ENCODE results near the gene MANSC1.

MANSC1 gene

DNA sequence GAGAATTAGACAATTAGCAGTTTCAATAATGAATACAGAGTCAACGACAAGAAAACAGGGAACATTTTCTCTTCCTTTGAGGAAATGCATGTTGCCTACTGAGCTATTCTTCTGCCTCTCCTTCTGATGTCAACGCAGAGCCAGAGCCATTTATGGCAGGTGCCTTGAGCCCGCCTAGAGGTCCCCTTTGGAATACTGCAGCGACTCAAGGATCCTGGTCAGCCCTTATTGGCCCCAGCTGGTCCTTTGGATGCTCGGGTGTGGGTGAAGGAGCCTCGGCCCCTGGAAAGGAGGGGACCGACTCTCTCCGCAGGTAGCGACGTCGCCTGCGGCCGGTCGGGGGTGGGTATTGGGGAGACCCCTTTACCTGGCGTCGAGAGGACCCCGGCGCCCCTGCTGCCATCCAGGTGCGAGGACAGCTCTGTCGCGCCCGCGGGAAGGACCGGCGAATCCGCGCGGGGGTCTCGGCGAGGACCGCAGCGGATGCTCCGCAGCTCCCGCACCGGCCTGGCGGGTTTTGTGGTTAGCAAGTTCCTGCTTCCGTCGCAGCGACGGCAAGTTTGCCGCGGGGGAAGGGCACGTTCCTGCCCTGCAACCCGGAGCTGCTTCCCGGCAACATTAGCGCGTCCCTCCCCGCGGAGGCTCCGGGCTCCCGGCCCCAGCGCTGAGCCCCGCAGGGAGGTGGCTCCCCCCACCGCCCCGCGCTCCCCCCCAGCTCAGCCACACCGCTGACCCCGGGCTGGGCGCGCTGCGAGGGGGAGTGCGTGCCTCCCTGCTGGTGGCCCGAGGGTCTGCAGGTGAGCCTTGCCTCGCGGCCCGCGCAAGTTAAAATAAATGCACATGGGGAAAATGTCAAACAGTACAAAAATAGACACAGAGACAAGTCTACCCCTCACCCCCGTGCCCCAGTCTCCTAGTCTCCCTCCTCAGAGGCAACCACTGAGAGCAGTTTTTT, at the start of gene MANSC1:
MANSC1 (minus strand) TSS at position 532 of the 955 bp plus-strand sequence. CDS start 6,928 bp downstream, outside the sequence.
- peak; percentile 66 for DNase-seq

- DNase-seq: no peak
Measured at GRCh38 chr12:12399161-12399560, 49.1 kb upstream of the MANSC1 start.

DNA sequence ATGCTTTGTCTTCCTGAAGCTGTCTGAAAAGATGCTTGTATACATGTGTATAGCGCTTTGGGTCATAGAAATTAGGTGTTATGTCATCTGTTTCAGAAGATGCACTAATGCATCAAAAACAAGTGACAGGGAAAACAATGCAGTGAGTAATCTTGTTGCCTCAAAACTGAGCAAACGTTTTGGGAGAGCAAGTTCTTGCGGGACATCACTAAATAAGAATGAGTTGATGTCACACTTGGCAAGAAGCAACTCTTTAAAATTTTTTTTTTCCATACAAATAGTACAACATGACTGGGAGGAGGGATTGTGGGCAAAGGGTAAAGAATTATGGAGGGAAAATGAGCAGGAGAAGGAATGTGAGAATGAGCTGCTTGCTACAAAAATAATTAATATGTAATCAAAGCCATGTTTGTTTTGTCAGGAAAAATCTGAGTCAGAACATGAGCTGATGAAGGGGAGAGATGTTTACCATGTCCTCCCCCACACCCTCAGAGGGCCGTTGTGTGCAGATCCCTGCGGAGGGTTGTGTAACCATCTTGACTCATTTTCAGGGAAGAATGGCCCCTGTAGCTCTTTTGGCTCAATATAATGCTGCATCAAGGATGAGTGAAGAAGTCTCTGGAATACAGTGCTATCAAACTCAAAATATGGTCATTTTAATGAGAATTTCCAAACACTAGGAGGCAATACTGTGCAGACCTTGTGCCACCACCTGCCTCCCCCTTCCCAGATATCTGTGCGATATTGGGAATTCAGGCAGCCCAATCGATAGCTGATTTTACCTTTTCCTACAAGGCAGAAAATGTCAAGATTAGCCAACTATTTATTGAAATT, 48.2 kb upstream of the MANSC1 start:
- DNase-seq: no peak

DNA sequence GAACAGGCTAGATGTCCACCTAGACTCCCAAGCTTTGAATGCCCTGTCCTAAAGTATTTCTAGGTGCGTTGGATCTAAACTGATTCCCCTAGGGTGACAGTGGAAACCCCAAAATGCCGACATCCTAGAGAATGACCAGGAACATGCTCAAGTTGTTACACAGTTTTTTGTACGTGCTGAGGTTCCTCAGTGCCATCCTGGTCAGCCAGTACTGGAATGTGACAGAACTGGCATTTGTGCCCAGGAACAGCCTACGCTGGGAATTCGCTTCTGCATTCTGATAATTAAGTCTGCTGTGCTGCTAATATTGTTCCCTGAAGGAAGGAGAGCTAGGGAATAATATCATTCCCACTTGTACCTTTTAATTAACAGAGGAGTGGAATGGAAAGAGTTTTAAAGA, 47.1 kb upstream of the MANSC1 start:
- no peak for DNase-seq

GRCh38 chr12:12396694-12397093, 46.7 kb upstream of the MANSC1 start:
- DNase-seq: no peak

- no peak for DNase-seq
Measured at GRCh38 chr12:12393171-12393570, 43.1 kb upstream of the MANSC1 start.

DNA sequence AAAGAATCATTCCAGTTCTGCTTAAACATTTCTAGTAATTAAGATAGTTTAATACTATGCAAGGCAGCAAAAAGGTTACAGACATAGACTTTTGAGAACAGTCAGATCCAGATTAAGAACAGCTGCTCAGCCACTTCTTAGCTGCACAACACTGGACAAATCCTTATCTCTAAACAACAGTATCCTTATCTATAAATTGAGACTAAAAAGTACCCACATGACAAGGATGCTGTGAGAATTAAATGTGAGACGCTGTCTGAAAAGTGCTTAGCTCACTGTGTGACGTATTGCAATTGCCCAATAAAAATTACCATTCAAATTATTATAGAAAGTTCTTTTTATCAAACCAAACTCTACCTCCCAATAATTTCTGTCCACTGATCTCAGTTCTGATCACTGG, 42.4 kb upstream of the MANSC1 start:
- no peak for DNase-seq

- no peak for DNase-seq
Measured at GRCh38 chr12:12387501-12387900, 37.5 kb upstream of the MANSC1 start.

- DNase-seq: peak; percentile 8
Measured at GRCh38 chr12:12384571-12385340, 34.7 kb upstream of the MANSC1 start.

GRCh38 chr12:12381982-12382381, 31.9 kb upstream of the MANSC1 start:
- no peak for DNase-seq

DNA sequence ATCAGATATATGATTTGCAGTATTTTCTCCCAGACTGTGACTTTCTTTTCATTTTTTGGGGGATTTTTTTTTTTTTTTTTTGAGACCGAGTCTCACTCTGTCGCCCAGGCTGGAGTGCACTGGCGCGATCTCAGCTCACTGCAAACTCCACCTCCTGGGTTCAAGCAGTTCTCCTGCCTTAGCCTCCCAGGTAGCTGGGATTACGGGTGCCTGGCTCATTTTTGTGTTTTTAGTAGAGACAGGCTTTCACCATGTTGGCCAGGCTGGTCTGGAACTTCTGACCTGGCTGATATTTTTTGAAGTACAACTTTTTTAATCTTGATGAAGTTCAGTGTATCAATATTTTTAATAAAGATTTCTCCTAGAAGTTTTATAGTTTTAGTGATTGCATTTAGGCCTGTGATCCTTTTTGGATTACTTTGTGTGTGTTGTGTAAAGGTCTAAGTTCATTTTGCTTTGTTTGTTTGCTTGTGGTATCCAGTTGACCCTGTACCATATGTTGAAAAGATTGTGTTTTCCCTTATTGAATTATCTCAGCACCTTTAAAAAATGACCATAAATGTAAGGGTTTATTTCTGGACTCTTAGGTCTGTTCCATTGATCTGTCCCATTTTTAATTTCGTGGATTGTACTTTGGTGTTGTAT, 31.0 kb upstream of the MANSC1 start:
- DNase-seq: no peak

DNA sequence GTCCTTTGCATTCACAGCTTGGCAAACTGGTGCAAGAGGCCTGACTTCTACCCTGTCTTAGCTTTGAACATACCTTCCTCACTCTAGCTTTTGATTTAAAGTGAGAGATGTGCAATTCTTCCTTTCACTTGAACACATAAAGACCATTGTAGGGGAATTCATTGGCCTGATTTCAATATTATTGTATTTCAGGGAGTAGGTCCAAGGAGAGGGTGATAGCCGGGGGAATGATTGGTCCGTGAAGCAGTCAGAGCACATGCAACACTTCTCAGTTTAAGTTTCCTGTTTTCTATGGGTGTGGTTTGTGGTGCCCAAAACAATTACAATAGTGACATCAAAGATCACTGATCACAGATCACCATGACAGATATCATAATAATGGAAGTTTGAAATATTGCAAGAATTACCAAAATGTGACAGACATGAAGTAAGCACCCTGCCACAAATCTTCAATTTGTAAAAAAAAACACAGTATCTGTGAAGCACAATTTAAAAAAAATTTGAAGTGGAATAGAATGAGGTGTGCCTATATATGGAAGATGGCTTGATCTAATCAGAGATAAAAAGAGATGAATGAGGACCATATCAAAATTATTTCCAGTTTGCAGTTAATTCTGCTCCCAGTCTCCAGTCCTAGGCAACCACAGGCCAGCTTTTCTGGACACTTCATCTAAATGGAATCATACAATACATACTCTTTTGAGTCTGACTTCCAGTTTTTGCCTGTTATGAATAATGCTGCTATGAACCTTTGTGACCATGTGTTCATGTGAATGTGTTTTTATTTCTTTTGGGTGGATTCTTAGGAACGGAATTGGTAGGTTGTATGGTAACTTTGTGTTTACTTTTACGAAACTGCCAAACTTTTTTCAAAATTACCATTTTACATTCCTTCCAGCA, 30.0 kb upstream of the MANSC1 start:
- no peak for DNase-seq

DNA sequence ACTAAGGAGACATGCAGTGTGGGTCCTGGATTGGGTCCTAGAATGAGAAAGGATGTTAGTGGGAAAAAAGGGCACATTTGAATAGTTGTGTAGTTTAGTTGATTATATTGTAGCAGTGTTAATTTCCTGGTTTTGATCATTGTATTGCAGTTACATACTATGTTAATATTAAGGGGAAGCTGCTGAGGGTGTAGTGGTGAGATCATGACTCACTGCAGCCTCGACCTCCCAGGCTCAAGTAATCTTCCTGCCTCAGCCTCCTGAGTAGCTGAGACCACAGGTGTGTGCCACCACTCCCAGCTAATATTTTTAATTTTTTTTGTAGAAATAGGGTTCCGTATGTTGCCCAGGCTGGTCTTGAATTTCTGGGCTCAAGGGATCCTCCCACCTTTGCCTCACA, 28.6 kb upstream of the MANSC1 start:
- no peak for DNase-seq

- DNase-seq: peak; percentile 86
Measured at GRCh38 chr12:12376646-12377448, 26.8 kb upstream of the MANSC1 start.

- DNase-seq: no peak
Measured at GRCh38 chr12:12372946-12373722, 23.1 kb upstream of the MANSC1 start.

GRCh38 chr12:12367482-12367998, 17.5 kb upstream of the MANSC1 start:
- DNase-seq: no peak

GRCh38 chr12:12366701-12367481, 16.8 kb upstream of the MANSC1 start:
- no peak for DNase-seq

DNA sequence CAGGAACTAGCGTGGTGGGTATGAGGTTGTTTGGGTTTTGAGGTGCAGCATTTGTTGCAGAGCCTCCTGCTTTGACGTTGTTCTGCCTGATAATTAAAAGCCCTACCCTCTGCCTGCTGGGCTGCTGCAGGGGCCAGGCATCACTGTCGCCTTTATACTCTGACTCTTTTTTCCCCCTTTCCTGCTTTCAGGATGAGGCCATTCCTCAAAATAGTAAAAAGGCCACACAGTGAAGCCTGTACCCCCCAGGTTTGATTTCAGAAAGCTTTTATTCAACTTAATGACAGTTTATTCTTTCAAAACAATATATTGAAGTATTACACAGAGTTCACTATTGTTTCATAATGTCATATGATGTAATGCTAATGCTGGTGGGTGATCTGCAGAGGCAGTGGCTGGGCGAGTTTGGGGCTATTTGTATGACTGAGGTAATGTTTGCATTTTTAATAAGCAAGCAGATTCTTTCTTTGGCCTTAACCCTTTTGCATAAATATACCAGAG, 15.9 kb upstream of the MANSC1 start:
- no peak for DNase-seq

Measured in NCI-H1092 treated with DMSO at 0.1 percent for 48 hours (cell line).